ENCODE measurements around the gene NELFB.

NELFB gene

GRCh38 chr9:137303151-137303892, 48.2 kb downstream of the NELFB start:
- DNase-seq (ENCODE audit: low spot score), result no peak

GRCh38 chr9:137303893-137304382, 48.8 kb downstream of the NELFB start:
- DNase-seq (ENCODE audit: low spot score), result no peak

GRCh38 chr9:137304383-137305059, 49.4 kb downstream of the NELFB start:
- no peak for DNase-seq (ENCODE audit: low spot score)

- DNase-seq (ENCODE audit: low spot score), result peak; percentile 75
Observed at GRCh38 chr9:137305060-137305797, 50.1 kb downstream of the NELFB start.

GRCh38 chr9:137305798-137306065, 50.6 kb downstream of the NELFB start:
- no peak for DNase-seq (ENCODE audit: low spot score)

GRCh38 chr9:137306066-137306849, 51.1 kb downstream of the NELFB start:
- no peak for DNase-seq (ENCODE audit: low spot score)

GRCh38 chr9:137306850-137307254, 51.7 kb downstream of the NELFB start:
- no peak for DNase-seq (ENCODE audit: low spot score)

- DNase-seq (ENCODE audit: low spot score), result no peak
Observed at GRCh38 chr9:137307255-137308056, 52.3 kb downstream of the NELFB start.

GRCh38 chr9:137308057-137308619, 53.0 kb downstream of the NELFB start:
- DNase-seq (ENCODE audit: low spot score), result no peak

GRCh38 chr9:137309368-137310188, 54.5 kb downstream of the NELFB start:
- no peak for DNase-seq (ENCODE audit: low spot score)

- DNase-seq (ENCODE audit: low spot score), result no peak
Observed at GRCh38 chr9:137310189-137311052, 55.3 kb downstream of the NELFB start.

- peak; percentile 14 for DNase-seq (ENCODE audit: low spot score)
Observed at GRCh38 chr9:137311171-137311985, 56.3 kb downstream of the NELFB start.

GRCh38 chr9:137311986-137312851, 57.1 kb downstream of the NELFB start:
- DNase-seq (ENCODE audit: low spot score), result peak; percentile 16

- DNase-seq (ENCODE audit: low spot score), result peak; percentile 15
Observed at GRCh38 chr9:137312852-137313325, 57.8 kb downstream of the NELFB start.

GRCh38 chr9:137313326-137313936, 58.3 kb downstream of the NELFB start:
- DNase-seq (ENCODE audit: low spot score), result no peak

- peak; percentile 8 for DNase-seq (ENCODE audit: low spot score)
Observed at GRCh38 chr9:137313956-137314560, 58.9 kb downstream of the NELFB start.

Data from AG20443 (cell line).